Frontal cortex (tissue), 4 donors: ENCODE measurements around the gene BCL10. TPM values are rescaled to one million over a fixed set of nuclear protein-coding genes. Genes with fewer than 3 reads are reported as not detected.
A peak's percentile ranks its signal among the peaks of the same experiment; 100 is the strongest.
"Not testable (repeated sequence)": the region's sequence is repeated elsewhere in the genome, so short reads cannot be mapped to it uniquely, and the experiment has no call there.

Experiments
- DNase-seq, 2 donors: peaks; one replicate each; pipeline ENCODE4 v3.0.0; 2012; ENCODE audit warnings: low spot score in 2 of 2
- FAIRE-seq: peaks from 2 replicates; lab custom pipeline; 2012; peaks lifted over from hg19 to GRCh38; lab: Jason Lieb, UNC
- total RNA-seq: library from RNA; depleted of rRNA; stranded (reverse); fragments of >200 nt; gene quantifications from one replicate; pipeline ENCODE4 v1.2.3, GENCODE V29; 2014
- donor health status: control.
- donor health status: control.
- donor health status: control.

Gene BCL10
- total RNA-seq, 1 donor from 2014 or later: 35.5 TPM

DNA sequence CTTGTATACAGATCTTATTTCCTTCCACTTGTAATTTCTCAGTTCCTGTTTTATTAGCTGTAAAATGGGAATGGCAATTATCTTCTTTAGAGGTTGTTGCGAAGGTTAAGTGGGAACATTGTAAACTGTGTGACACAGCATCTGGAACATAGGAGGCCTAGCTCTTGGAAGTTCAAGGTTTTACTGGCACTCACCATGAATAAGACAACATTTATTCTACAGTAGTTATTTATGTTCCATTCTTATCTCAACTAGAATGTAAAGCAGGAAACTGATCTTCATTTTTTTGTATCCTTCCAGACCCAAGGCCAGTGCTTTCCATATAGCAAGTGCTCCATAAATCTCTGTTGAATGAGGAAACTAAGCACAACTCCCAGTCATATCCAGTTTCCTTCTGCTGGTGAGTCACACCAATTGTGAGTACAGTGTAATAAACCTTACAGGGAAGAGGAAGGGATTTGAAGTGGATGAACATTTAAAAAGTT is 1.4 kb downstream of the BCL10 start:
- no peak for FAIRE-seq
- DNase-seq: no peak

DNA sequence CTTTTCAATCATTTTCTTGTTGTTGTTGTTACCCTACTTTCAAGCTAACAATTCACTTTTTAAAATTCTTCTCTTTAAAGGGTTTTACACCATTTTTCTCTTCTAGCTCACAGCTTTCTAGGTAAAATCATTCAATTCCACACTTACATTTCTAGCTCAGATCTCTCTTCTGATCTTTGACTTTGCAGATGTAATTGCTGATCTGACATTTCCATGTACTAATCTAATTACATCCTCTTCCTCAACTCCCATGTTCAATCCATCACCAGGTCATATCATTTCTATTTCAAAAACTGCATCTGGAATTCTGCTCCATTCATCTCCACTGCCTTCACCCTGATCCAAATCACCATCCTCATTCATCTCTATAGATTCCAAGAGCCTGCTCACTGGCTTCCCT is 3.0 kb downstream of the BCL10 start:
- no peak for DNase-seq
- FAIRE-seq: no peak

DNA sequence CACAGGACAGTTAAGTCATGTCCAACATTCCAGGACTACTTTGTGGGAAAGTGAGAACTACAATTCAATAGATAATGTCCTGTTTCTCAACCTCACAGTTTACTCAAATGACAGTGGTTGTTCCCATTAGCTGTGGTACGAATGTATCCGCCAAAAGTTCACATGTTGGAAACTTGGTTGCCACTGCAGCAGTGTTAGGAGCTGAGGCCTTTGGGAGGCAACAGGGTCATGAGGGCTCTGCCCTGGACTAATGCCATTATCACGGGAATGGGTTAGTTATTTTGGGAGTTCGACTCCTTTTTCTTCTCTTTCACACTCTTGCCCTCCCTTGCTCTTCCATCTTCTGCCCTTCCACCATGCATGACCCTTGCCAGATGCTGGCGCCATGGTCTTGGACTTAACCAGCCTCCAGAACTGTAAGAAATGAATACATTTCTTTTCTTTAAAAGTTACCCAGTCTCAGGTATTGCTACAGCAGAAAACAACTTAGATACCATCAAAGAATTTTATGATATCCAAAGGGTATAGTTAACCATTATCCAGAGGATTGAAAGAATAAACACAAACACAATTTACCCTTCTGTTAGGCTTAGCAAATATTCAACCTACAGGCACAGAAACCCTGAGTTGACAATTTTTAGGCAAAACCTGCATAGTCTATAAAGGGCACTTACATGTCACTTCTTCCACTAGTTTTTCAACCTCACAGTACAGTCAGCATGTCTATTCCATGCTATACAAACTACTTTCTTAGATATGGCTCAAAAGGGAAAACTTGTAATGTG is 7.4 kb downstream of the BCL10 start:
- FAIRE-seq (no peak), DNase-seq (no peak)

DNA sequence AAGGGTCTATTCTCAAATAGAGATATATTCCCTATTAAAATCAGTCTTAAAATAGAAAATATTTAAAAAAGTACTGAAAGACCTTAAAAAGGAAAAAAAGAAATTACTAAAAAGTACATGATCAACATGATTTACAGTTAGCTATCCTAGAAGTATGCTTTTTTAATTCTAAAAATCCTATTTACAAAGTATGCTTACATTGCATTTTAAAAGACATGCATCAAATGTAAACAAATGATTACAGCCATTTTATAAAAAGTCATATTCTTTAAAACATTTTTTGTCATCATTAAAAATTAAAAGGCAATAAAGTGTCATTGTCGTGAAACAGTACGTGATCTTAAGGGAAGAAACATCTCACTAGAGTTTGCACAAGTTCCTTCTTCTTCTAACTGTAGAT is 9.1 kb downstream of the BCL10 start:
- peak; percentile 6 for FAIRE-seq
- no peak for DNase-seq

DNA sequence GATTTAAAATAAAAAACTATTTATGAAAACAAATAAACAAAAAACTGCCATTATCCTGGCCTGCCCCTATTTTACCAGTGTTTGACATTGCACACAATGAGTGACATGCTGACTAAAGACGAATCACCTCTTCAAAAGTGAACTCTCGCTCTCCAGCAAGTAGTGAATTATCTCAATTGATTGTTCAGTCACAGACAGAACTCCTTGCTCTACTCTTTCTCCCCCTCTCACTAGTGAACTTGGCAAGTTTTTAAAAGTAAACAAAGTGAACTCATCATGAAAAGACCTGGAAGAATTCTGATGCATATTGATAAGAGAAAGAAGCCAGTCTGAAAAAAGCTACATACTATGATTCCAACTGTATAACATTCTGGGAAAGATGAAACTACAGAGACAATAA is 12.3 kb downstream of the BCL10 start:
- FAIRE-seq (no peak), DNase-seq (no peak)

DNA sequence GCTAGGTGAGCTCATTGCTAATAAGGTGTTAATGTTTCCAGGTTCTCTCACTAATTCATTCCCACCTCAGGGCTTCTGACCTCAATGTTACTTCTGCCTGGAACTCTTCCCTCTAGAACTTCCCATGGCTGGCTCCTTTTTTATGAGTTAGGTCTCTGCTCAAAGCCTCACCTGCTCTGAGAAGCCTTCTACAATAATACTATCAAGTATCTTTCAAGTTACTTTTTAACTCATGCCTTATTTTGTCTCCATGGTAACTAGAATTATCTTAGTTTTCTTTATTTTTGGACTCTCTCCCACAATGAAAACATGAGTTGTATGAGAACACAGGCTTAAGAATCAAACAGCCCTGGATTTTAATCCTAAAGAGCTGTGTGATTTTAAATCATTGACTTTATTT is 13.4 kb downstream of the BCL10 start:
- DNase-seq (no peak), FAIRE-seq (no peak)

DNA sequence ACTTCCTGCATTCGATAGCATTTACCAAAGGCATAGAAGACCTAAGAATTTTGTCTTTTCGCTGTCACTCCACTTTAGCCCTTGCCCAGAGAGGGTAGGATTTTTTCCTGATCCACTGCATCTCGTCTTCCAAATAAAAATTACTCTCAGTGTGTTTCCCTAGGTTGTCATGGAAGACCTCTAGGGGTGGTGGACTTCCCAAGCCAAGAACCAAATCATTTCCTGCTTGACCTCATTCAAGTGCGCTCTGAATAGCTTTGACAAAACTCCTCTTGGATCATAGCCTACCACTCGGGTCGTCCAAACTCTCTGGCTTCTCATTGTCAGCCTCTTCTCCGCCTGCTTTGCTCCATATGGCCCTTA is 16.5 kb downstream of the BCL10 start:
- FAIRE-seq (no peak), DNase-seq (peak in 1 of 2 donors; percentile 21)

DNA sequence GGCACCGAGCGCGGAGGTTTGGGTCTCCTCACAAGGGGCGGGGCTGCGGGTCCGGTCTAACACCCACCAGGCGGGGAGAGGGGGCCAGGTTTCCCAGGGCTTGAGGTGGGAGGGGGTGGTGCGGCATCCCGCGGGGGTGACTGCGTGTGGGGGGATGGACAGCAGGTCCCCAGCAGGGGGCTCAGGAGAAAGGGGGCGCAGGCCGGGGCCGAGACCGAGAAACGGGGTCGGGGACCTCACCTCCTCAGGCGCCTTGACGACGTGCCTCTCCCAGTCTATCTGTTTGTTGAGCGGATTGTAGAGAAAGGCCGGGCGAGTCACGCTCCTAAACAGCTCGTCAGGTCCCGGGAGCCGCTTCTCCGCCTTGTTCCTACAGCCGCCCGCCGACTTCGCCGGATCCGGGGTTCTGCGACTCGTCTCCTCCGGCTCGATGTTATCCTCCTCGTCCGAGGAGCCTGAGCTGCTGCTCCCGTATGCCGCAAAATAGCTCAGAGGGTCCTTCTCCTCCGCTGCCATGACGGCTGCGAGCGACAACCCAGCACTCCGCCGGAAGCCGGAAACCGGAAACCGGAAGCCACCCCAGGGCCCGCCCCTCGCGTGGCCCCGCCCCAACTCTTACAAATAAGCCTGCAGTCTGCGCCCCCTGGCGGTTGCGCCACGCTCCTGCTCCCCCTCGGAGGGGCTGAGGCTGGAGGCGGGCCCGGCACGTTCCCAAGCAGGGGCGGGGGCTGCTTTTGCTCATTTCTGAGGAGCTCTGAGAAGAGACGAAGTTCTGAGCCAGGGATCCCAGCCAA is 17.1 kb downstream of the BCL10 start, which contains the start of gene C1orf52:
C1orf52 (minus strand) TSS at position 545 of the 794 bp plus-strand sequence; CDS start at position 516, 29 bp downstream.
- no peak for FAIRE-seq
- peak; percentile 84 to 89 for DNase-seq

DNA sequence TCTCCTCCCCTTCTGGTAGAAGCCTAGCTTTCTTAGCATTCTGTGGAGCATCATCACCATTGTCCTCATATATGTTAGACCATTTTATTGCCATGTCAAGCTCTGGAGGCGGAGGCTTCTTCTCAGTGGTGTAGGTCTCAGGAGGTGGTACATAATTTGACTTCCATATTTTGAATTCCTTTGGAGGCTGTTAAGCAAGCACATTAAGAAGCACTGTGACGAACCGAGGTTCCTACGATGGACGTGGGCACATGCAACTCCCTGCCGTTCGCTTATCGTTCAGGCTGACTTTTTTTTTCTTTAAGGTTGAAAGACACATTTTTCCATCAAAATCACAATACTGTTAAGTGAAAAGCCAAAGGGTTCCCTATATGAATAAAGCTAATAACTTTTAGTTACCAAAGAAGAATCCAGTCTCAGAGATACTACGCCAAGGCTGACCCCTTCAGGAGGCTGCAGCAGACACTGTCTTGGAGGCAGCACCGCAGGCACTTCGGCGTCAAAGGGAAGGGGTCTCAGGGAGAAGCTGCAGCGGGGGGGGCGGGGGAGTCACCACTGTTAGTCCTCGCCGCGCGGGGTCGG is 17.8 kb downstream of the BCL10 start:
- FAIRE-seq (no peak), DNase-seq (no peak)

DNA sequence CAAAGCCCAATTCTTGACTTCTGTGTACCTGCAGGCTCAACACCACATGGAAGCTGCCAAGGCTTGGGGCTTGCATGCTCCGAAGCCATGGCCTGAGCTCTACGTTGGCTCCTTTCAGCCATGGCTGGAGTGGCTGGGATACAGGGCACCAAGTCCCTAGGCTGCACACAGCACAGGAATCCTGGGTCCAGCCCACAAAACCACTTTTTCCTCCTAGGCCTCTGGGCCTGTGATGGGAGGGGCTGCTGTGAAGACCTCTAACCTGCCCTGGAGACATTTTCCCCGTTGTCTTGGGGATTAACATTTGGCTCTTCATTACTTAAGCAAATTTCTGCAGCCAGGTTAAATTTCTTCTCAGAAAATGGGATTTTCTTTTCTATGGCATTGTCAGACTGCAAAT is 27.4 kb downstream of the BCL10 start:
- FAIRE-seq, DNase-seq: not testable (repeated sequence)

DNA sequence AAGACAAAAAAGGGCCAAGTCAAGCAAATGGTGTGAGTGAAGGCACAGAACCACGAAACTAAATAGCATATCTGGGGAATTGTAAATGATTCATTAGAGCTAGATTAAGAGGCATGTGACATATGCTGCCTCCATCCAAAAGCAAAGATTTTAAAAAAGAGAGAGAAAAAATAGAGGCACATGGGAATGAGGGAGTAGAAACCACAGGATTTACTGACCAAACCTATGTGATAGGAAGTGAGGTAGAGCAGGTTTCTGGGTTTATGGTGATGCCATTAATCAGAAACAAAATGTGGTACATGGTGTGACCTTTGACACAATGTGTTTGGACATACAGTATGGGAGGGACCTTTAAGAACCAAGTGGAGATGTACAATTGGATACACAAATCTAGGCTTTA is 30.5 kb downstream of the BCL10 start:
- FAIRE-seq (no peak), DNase-seq (no peak)

DNA sequence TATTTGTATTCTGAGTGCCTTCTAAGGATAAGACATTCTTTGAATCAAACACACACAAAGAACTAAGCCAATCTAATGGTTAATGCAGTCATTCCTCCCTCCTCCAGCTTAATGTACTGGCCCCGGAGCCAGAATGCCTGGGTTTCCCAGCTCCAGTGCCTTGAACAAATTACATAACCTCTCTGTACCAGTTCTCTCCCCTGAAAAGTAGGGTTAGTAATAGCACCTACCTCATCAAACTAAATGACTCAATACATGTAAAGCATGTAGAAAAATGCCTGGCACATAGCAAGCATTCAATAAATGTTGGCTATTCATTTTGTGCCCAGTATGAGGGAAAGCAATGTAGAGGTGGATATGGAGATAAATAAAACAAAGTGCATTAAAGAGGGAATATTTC is 31.0 kb downstream of the BCL10 start:
- FAIRE-seq (no peak), DNase-seq (no peak)

DNA sequence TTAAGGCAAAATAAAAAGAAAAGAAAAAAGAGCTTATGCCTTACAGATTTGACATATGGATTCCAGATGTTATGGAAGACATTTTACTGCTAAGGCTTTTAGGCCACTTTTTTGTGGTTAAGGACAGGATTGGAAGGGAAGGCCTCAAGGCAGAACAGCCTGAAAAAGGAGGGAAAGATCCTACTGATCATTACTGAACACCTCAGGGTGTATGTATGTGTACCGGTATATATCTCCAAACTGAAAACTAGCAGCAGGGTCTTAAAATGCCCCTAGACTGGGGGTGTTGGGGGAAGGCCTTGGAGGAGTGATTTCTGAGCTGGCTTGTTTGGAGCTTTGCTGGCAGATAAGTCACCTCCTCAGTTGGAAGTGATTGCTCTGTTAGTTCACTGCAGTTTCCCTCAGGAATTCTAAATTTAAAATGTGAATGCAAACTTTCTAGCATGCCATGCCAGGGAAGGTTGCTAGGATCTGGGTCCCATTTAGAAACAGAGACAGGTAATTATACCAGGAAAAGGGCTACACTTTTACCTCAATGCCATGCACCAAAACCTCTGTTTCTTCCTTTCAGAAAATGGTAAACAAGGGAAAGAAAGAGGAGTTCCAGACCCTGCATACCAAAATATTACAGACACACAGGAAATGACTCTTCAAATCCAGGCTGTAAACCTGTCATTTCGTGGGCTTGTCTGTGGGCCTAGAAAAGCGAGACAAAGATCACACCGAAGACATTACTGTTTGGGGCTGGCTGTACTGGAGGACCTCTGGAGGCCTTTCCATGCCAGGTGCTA is 32.0 kb downstream of the BCL10 start:
- FAIRE-seq (no peak), DNase-seq (no peak)

DNA sequence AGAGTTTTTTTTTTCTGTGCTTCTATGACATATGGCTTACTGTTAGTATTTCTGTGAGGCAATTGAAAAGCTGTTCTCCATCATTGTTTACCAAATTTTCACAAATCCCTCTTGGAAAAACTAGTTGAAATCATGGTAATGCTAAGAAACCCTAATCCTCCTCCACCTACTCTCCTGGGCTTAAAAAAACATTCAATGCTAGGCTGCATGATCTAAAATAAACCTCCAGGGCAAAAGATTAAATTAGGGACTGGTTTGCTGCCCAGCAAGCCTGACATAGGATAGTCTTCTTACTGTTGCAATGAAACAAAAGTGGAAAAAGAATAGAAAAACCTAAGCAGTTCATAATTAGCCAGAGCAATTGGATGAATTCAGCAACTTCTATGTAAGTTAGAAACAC is 33.1 kb downstream of the BCL10 start:
- no peak for FAIRE-seq
- DNase-seq: no peak

DNA sequence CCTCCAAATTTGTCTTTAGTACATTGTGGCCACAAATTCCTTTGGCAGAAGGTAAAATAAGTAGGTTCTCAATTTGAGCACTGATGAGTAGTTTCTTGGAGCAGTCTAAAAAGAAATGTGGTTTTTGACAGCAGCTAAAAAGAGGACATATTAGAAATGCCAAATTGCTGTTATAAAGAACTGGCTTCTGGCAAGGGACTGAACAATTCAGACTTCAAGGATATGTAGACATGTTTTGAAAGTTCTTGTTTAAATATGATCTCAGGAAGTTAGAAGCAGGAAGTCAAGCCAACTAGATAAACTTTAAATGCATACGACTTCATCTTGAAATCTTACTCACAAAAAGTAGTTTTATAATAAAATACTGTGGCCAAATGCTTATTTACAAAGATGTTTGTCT is 35.8 kb downstream of the BCL10 start:
- FAIRE-seq: no peak
- DNase-seq: no peak

DNA sequence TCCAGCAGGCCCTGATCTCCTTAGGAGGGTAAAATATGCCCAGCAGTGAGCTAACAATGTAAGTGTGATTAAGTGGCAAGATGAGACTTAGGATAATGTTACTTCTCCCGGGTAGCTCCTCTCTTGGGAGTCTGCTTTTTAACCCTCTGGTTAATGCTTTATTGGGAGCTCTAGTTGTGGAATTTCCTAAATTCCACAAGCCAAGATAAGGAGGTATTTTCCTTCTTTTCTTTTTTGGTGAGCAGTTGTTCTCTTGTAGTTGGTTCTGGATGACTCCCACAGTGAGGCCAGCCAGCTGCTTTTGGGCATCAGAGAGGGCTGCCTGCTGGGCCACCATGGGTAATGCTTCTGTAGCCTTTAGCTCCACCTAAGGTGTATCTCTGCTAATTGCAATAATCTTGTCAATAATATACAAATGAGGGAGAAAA is 36.2 kb downstream of the BCL10 start:
- FAIRE-seq (no peak), DNase-seq (peak in 1 of 2 donors; percentile 10)

DNA sequence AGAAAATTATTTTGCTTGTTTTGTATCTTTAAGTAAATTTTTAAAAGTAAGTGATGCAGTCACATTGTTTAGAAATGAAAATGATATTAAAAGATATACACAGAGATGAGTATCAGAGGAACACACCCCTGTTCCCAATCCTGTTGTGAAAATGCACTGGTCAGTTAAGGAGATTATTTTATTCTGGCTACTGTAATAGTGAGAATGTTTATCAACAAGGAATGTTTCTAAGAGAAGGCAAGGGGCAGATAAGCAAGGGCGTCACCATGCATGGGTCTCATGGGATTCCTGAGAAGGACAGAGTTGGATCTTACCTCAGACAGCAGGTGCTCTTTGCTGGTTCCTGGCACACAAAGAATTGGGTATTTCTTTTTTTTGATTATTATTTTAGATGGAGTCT is 38.8 kb downstream of the BCL10 start:
- no peak for DNase-seq
- FAIRE-seq: no peak

DNA sequence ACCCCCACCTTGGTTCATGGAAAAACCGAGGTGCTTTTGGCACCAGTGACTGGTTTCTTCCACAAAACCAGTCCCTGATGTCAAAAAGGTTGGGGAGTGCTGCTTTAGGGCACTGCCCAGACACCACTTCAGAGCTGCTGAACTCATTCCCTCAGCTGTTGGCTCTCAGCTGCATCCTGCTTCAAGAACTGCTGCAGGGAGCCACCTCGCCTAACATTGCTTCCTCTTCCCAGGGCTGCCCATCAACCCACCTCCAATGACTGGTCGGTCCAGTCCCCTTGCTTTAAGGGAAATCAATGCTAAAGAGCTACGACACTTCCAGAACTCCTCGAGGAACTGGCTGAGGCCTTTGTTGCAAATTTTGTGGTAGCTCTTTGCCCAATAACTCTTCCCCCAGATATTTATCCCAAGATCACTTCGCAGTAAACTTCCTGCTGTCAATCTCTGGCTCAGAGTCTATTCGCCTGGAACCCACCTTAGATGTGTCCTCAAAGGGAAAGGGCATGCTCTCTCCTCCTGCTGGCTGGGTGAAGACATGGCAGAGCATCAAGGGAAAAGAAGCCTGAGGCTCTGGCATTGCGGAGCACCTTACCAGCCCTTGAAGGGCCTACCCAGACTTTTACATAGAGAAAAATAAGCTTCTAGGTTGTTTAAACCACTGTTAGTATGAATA is 46.0 kb downstream of the BCL10 start:
- no peak for DNase-seq
- no peak for FAIRE-seq

DNA sequence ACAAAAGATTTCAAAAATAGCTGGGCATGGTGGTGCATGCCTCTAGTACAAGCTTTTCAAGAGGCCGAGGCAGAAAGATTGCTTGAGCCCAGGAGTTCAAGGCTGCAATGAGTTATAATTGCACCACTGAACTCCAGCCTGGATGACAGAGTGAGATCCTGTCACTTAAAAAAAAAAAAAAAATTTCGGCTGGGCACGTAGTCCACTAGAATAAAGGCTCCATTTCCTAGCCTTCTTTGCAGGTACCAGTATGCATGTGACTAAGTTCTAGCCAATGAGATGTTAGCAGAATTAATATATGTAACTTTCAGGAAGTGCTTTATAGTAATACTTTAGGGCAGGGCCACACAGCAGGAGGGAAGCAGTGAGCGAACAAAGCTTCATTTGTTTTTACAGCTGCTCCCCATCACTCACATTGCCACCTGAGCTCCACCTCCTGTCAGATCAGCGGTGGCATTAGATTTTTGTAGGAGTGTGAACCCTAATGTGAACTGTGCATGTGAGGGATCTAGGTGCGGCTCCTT is 46.8 kb downstream of the BCL10 start:
- no peak for DNase-seq
- FAIRE-seq: no peak
